ENCODE results near the gene ZNF569.

DNA sequence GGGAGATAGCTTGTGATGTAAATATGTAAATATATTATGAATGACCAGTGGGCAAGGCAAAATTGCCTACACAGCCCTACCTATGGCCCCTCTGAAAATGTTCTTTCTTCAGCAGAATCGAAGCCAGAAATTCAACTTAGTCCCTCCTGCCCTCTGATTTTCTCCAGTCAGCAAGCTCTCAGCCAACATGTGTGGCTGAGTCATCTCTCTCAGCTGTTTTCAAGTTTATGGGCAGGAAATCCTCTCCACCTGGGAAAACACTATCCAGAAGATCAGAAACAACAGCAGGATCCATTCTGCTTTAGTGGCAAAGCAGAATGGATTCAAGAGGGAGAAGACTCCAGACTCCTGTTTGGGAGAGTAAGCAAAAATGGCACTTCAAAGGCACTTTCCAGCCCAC, 105.2 kb downstream of the ZNF569 start:
- TF ChIP-seq EZH2phosphoT487 (conservative IDR thresholded peaks at IDR 0.05; ENCODE audit: low read length): no peak
- TF ChIP-seq CTCF (IDR thresholded peaks at IDR 0.05; ENCODE audit: insufficient read depth, low read length, poor library complexity, severe bottlenecking): no peak
